Caco-2 (cell line): ENCODE results near the gene TEX14. TPM values are rescaled to one million over a fixed set of nuclear protein-coding genes. Genes with fewer than 3 reads are reported as not detected.
A peak's percentile ranks its signal among the peaks of the same experiment; 100 is the strongest.

ENCODE experiments used
- BruUV-seq: library from RNA; stranded (reverse); fragments of 400-500 nt; replicated peaks from 2 replicates; lab custom pipeline; 2021; lab: Mats Ljungman, UMichigan
- CTCF ChIA-PET: fragments of 300-600 bp; sonication (Branson Sonifier 250); formaldehyde crosslinking; loops from one replicate; lab custom pipeline; 2022; ENCODE audit warnings: antibody characterized with exemption; lab: Charles Lee
- POLR2A ChIA-PET: fragments of 300-600 bp; sonication (Branson Sonifier 250); formaldehyde crosslinking; loops from one replicate; lab custom pipeline; 2022; ENCODE audit warnings: antibody characterized with exemption; lab: Charles Lee
- DNase-seq, 2 experiments: peaks; one replicate each; pipeline versions ENCODE4 v3.0.0 to v3.0.0-alpha.2; 2020 to 2022
- H3K27me3 ChIP-seq: replicated peaks from 2 replicates; pipeline ENCODE4 v1.6.0; 2011; ENCODE audit warnings: low read length; ENCODE audit not compliant: control insufficient read depth, insufficient read depth
- H3K36me3 ChIP-seq: 2 replicates; pipeline ENCODE4 v1.5.1; 2011; ENCODE audit warnings: low read length; ENCODE audit not compliant: control insufficient read depth, insufficient read depth
- H3K4me1 ChIP-seq: fragments of 250-450 bp; sonication (Bioruptor Pico); 2 replicates; pipeline ENCODE4 v1.5.1; 2020; ENCODE audit warnings: mild to moderate bottlenecking
- H3K4me3 ChIP-seq: 2 replicates; pipeline ENCODE4 v1.5.1; 2011; ENCODE audit warnings: low read depth, mild to moderate bottlenecking, control low read depth, low read length
- H3K9me3 ChIP-seq: fragments of 250-450 bp; sonication (Bioruptor Pico); 2 replicates; pipeline ENCODE4 v1.5.1; 2020; ENCODE audit warnings: mild to moderate bottlenecking, moderate library complexity
- H3K27ac Mint-ChIP-seq: one replicate; pipeline ENCODE4 v1.8.0; 2022; ENCODE audit warnings: mixed read lengths; ENCODE audit not compliant: unreplicated experiment
- H3K27me3 Mint-ChIP-seq: one replicate; pipeline ENCODE4 v1.8.0; 2022; ENCODE audit warnings: mixed read lengths; ENCODE audit not compliant: insufficient read depth, unreplicated experiment
- H3K36me3 Mint-ChIP-seq: one replicate; pipeline ENCODE4 v1.8.0; 2022; ENCODE audit warnings: mild to moderate bottlenecking, mixed read lengths; ENCODE audit not compliant: insufficient read depth, unreplicated experiment
- H3K4me1 Mint-ChIP-seq: one replicate; pipeline ENCODE4 v1.8.0; 2022; ENCODE audit warnings: low read depth, mixed read lengths; ENCODE audit not compliant: unreplicated experiment
- H3K4me3 Mint-ChIP-seq: one replicate; pipeline ENCODE4 v1.8.0; 2022; ENCODE audit warnings: mild to moderate bottlenecking, moderate library complexity, mixed read lengths; ENCODE audit not compliant: unreplicated experiment
- H3K9me3 Mint-ChIP-seq: one replicate; pipeline ENCODE4 v1.8.0; 2022; ENCODE audit warnings: mixed read lengths; ENCODE audit not compliant: unreplicated experiment
- CTCF ChIP-seq, 2 experiments: fragments of 200-600 bp in 1 of 2; IDR thresholded peaks; 1 replicate in 1 of 2; 2 replicates in 1 of 2; pipeline versions ENCODE4 v1.5.1 to v1.8.0; 2011 to 2022; ENCODE audit warnings: antibody characterized with exemption in 1 of 2, control low read depth in 1 of 2, inconsistent platforms in 1 of 2, low read depth in 1 of 2, low read length in 1 of 2, mild to moderate bottlenecking in 1 of 2, moderate library complexity in 1 of 2; ENCODE audit not compliant: insufficient read depth in 1 of 2, severe bottlenecking in 1 of 2, unreplicated experiment in 1 of 2
- intact Hi-C: fragments of 100-400 bp; cut with micrococcal nuclease; formaldehyde crosslinking; loops from one replicate; pipeline ENCODE4 v1.10.0; 2022; ENCODE audit not compliant: unreplicated experiment
- total RNA-seq: library from RNA; stranded (reverse); gene quantifications from 2 replicates; pipeline ENCODE4 v1.2.3, GENCODE V29; 2022

TEX14 gene
- total RNA-seq, 1 experiment from 2014 or later: 0.54 TPM

- ChIA-PET CTCF (interaction anchor here (1.1 to 1.5 kb wide), 2 partner anchors 9 to 59 kb away, joined by 3 to 8 read pairs; no protein-coding TSS in a partner anchor), POLR2A (no interaction called here)
- Mint-ChIP-seq H3K27me3 (no peaks in the 10 kb centered on the region), H3K4me3 (no peak overlapping the region), H3K9me3 (no peaks in the 10 kb centered on the region), H3K4me1 (peaks cover 7% of the 10 kb centered on the region), H3K27ac (no peak overlapping the region), H3K36me3 (no peaks in the 10 kb centered on the region)
- H3K27me3 ChIP-seq: no peaks in the 10 kb centered on the region
- H3K4me3 ChIP-seq: no peak overlapping the region
- TF ChIP-seq CTCF (IDR thresholded peaks at IDR 0.05; ENCODE audit: insufficient read depth in 1 of 2, low read depth in 1 of 2, low read length in 1 of 2, severe bottlenecking in 1 of 2, unreplicated experiment in 1 of 2): peak; percentile 66 to 73
- no peaks in the 10 kb centered on the region for H3K9me3 ChIP-seq
- H3K36me3 ChIP-seq: no peaks in the 10 kb centered on the region
- peak; percentile 42 to 44 for DNase-seq
- no TSS peak for BruUV-seq
- H3K4me1 ChIP-seq: peaks cover 6% of the 10 kb centered on the region; the same call in 1 of the 2 replicates
- intact Hi-C loops: no loop called here
Measured at GRCh38 chr17:58577696-58578095, 114.1 kb downstream of the TEX14 start.

- Histone ChIP-seq H3K9me3 (no peaks in the 10 kb centered on the region; the same call in 1 of the 2 replicates), H3K4me1 (peaks cover 6% of the 10 kb centered on the region; the same call in 1 of the 2 replicates), H3K36me3 (no peaks in the 10 kb centered on the region), H3K4me3 (no peak overlapping the region), H3K27me3 (no peaks in the 10 kb centered on the region)
- Mint-ChIP-seq H3K27ac (no peak overlapping the region), H3K9me3 (no peaks in the 10 kb centered on the region), H3K36me3 (no peaks in the 10 kb centered on the region), H3K27me3 (no peaks in the 10 kb centered on the region), H3K4me1 (peaks cover 7% of the 10 kb centered on the region), H3K4me3 (no peak overlapping the region)
- no peak for DNase-seq
- intact Hi-C loops: no loop called here
- POLR2A ChIA-PET: no interaction called here
- TF ChIP-seq CTCF (IDR thresholded peaks at IDR 0.05; ENCODE audit: insufficient read depth in 1 of 2, low read depth in 1 of 2, low read length in 1 of 2, severe bottlenecking in 1 of 2, unreplicated experiment in 1 of 2): no peak
- no TSS peak for BruUV-seq
- CTCF ChIA-PET: interaction anchor here (0.7 to 1.5 kb wide), 3 partner anchors 8 to 58 kb away, joined by 3 to 8 read pairs (median 3); no protein-coding TSS in a partner anchor
Measured at GRCh38 chr17:58576679-58577367, 115.0 kb downstream of the TEX14 start.

GRCh38 chr17:58575511-58575910 lies 116.3 kb downstream of the TEX14 start:
- peaks cover 7% of the 10 kb centered on the region for H3K4me1 Mint-ChIP-seq
- no peaks in the 10 kb centered on the region for H3K27me3 Mint-ChIP-seq
- no peak overlapping the region for H3K4me3 Mint-ChIP-seq
- no peaks in the 10 kb centered on the region for H3K9me3 Mint-ChIP-seq
- Histone ChIP-seq H3K4me3 (no peak overlapping the region), H3K9me3 (no peaks in the 10 kb centered on the region; the same call in 1 of the 2 replicates), H3K36me3 (no peaks in the 10 kb centered on the region), H3K4me1 (peaks cover 6% of the 10 kb centered on the region; the same call in 1 of the 2 replicates), H3K27me3 (no peaks in the 10 kb centered on the region)
- intact Hi-C loops: no loop called here
- ChIA-PET POLR2A (no interaction called here), CTCF (no interaction called here)
- DNase-seq: no peak
- no TSS peak for BruUV-seq
- no peak for TF ChIP-seq CTCF (IDR thresholded peaks at IDR 0.05; ENCODE audit: insufficient read depth in 1 of 2, low read depth in 1 of 2, low read length in 1 of 2, severe bottlenecking in 1 of 2, unreplicated experiment in 1 of 2)
- no peak overlapping the region for H3K27ac Mint-ChIP-seq
- H3K36me3 Mint-ChIP-seq: no peaks in the 10 kb centered on the region
